Liver (tissue), 3 donors: ENCODE measurements around the gene MRPL55.

Experiments
- CTCF ChIP-seq: fragments of 150-350 bp; IDR thresholded peaks from 2 replicates; pipeline ENCODE4 v1.5.1; 2017; ENCODE audit warnings: improper control_type of control experiment, low read depth, low read length; ENCODE audit not compliant: missing input control
- GABPA ChIP-seq, 2 donors: IDR thresholded peaks in 1 of 2; conservative IDR thresholded peaks in 1 of 2; 2 replicates each; pipeline ENCODE4 v1.6.1; 2016; ENCODE audit warnings: antibody characterized with exemption in 2 of 2, mild to moderate bottlenecking in 1 of 2, moderate library complexity in 1 of 2
- JUND ChIP-seq, 2 donors: IDR thresholded peaks; 2 replicates each; pipeline ENCODE4 v1.6.1; 2016; ENCODE audit warnings: antibody characterized with exemption in 2 of 2
- MAX ChIP-seq: IDR thresholded peaks from 2 replicates; pipeline ENCODE4 v1.6.1; 2016; ENCODE audit warnings: antibody characterized with exemption
- RXRA ChIP-seq, 2 donors: IDR thresholded peaks; 2 replicates each; pipeline ENCODE4 v1.6.1; 2017 to 2018; ENCODE audit warnings: antibody characterized with exemption in 2 of 2, mild to moderate bottlenecking in 1 of 2
- TAF1 ChIP-seq: conservative IDR thresholded peaks from 2 replicates; pipeline ENCODE4 v1.6.1; 2016; ENCODE audit warnings: antibody characterized with exemption, mild to moderate bottlenecking
- YY1 ChIP-seq: IDR thresholded peaks from 2 replicates; pipeline ENCODE4 v1.6.1; 2016; ENCODE audit warnings: antibody characterized with exemption, mild to moderate bottlenecking
- donor health status: healthy.
- donor health status: healthy.

GRCh38 chr1:228107636-228108035 lies 1.5 kb downstream of the MRPL55 start:
- TF ChIP-seq CTCF (no peak), JUND (IDR thresholded peaks at IDR 0.05) (no peak), TAF1 (no peak), MAX (no peak), RXRA (IDR thresholded peaks at IDR 0.05) (no peak), YY1 (no peak), GABPA (IDR thresholded peaks at IDR 0.05 in 1 of 2, conservative IDR thresholded peaks at IDR 0.05 in 1 of 2) (no peak)
